ENCODE results near the gene EHD2. TPM values are rescaled to one million over a fixed set of nuclear protein-coding genes. Genes with fewer than 3 reads are reported as not detected.

The EHD2 gene
- polyA plus RNA-seq, 3 donors, result not detected

DNA sequence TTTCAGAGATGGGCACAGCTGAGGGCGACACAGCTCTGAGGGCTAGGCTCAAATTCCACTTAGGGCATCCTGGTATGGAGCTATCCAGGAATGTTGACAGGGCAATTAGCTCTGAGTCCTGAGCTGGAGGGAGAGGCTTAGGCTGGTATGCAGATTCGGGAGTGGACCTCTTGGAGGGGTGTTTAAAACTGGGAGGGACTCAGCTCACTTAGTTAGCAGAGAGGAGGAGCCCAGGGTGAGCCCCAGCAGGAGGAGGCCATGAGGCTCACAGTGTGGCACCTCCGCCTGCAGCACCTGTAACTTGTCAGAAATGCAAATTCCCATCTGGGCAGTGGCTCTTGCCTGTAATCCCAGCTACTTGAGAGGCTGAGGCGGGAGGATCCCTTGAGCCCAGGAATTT is 21.9 kb downstream of the EHD2 start:
- no peaks in the 10 kb centered on the region for H4K20me1 ChIP-seq (ENCODE audit: insufficient read depth, low read length)
- H3K9me3 Mint-ChIP-seq, result peaks cover 0 to 10% (median 3%) of the 10 kb centered on the region in 7 donors
- no peak overlapping the region for H3K27ac ChIP-seq (ENCODE audit: low read depth in 1 of 2, low read length in 2 of 2)
- no peak overlapping the region for H2AFZ ChIP-seq (ENCODE audit: insufficient read depth, low read depth, low read length, poor library complexity, severe bottlenecking)
- H3K4me1 ChIP-seq (ENCODE audit: control insufficient read depth in 1 of 2, insufficient read depth in 2 of 2, low read length in 2 of 2), result no peaks in the 10 kb centered on the region
- intact Hi-C loops (cut with micrococcal nuclease), result no loop called here
- no peaks in the 10 kb centered on the region for H3K36me3 ChIP-seq (replicated peaks in 1 of 2; ENCODE audit: control insufficient read depth in 1 of 2, insufficient read depth in 2 of 2, low read length in 2 of 2)
- H3K27me3 ChIP-seq (ENCODE audit: control insufficient read depth in 2 of 2, insufficient read depth in 2 of 2, low read length in 2 of 2), result peaks cover 6 to 9% of the 10 kb centered on the region in 2 donors
- H3K27ac Mint-ChIP-seq, result no peak overlapping the region
- WGBS (ENCODE audit: insufficient coverage), result 94% methylated on average over 4 of the region's 4 CpGs
- no peaks in the 10 kb centered on the region for H3K79me2 ChIP-seq (ENCODE audit: insufficient read depth, low read length)
- TF ChIP-seq, protein P1, sequence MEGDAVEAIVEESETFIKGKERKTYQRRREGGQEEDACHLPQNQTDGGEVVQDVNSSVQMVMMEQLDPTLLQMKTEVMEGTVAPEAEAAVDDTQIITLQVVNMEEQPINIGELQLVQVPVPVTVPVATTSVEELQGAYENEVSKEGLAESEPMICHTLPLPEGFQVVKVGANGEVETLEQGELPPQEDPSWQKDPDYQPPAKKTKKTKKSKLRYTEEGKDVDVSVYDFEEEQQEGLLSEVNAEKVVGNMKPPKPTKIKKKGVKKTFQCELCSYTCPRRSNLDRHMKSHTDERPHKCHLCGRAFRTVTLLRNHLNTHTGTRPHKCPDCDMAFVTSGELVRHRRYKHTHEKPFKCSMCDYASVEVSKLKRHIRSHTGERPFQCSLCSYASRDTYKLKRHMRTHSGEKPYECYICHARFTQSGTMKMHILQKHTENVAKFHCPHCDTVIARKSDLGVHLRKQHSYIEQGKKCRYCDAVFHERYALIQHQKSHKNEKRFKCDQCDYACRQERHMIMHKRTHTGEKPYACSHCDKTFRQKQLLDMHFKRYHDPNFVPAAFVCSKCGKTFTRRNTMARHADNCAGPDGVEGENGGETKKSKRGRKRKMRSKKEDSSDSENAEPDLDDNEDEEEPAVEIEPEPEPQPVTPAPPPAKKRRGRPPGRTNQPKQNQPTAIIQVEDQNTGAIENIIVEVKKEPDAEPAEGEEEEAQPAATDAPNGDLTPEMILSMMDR (IDR thresholded peaks at IDR 0.05), result no peak
- no peak overlapping the region for H3K4me3 Mint-ChIP-seq
- H3K27me3 Mint-ChIP-seq (ENCODE audit: low read depth in 3 of 3), result peaks cover 11 to 15% (median 12%) of the 10 kb centered on the region in 3 donors
- no peaks in the 10 kb centered on the region for H3K36me3 Mint-ChIP-seq
- peaks cover 2% of the 10 kb centered on the region for H3K4me1 Mint-ChIP-seq
- H3K9ac ChIP-seq (ENCODE audit: insufficient read depth, low read length, poor library complexity, severe bottlenecking), result no peak overlapping the region
- H3K9me3 ChIP-seq (replicated peaks in 1 of 2; ENCODE audit: control insufficient read depth in 1 of 2, insufficient read depth in 1 of 2, low read length in 2 of 2), result peaks cover 0 to 4% of the 10 kb centered on the region in 2 donors
- DNase-seq, result no peak
- no peak overlapping the region for H3K4me3 ChIP-seq (replicated peaks in 1 of 3; ENCODE audit: low read depth in 2 of 3, low read length in 3 of 3)
- no peak overlapping the region for H3K4me2 ChIP-seq (replicated peaks; ENCODE audit: extremely low read depth, low read length, poor library complexity, severe bottlenecking)

DNA sequence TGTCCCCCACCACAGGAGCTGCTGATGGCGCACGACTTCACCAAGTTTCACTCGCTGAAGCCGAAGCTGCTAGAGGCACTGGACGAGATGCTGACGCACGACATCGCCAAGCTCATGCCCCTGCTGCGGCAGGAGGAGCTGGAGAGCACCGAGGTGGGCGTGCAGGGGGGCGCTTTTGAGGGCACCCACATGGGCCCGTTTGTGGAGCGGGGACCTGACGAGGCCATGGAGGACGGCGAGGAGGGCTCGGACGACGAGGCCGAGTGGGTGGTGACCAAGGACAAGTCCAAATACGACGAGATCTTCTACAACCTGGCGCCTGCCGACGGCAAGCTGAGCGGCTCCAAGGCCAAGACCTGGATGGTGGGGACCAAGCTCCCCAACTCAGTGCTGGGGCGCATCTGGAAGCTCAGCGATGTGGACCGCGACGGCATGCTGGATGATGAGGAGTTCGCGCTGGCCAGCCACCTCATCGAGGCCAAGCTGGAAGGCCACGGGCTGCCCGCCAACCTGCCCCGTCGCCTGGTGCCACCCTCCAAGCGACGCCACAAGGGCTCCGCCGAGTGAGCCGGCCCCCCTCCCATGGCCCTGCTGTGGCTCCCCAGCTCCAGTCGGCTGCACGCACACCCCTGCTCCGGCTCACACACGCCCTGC is 27.8 kb downstream of the EHD2 start:
- 93% methylated on average over 42 of the region's 48 CpGs for WGBS (ENCODE audit: insufficient coverage)
- DNase-seq, result no peak
- peaks cover 4 to 7% (median 5%) of the 10 kb centered on the region in 3 donors for H3K27me3 Mint-ChIP-seq (ENCODE audit: low read depth in 3 of 3)
- Histone ChIP-seq H3K9ac (ENCODE audit: insufficient read depth, low read length, poor library complexity, severe bottlenecking) (no peak overlapping the region), H4K20me1 (ENCODE audit: insufficient read depth, low read length) (no peaks in the 10 kb centered on the region), H3K4me1 (ENCODE audit: control insufficient read depth in 1 of 2, insufficient read depth in 2 of 2, low read length in 2 of 2) (peaks cover 30 to 37% of the 10 kb centered on the region in 2 donors), H3K36me3 (replicated peaks in 1 of 2; ENCODE audit: control insufficient read depth in 1 of 2, insufficient read depth in 2 of 2, low read length in 2 of 2) (no peaks in the 10 kb centered on the region), H3K27me3 (ENCODE audit: control insufficient read depth in 2 of 2, insufficient read depth in 2 of 2, low read length in 2 of 2) (no peaks in the 10 kb centered on the region), H3K79me2 (ENCODE audit: insufficient read depth, low read length) (peaks cover 5% of the 10 kb centered on the region), H3K27ac (ENCODE audit: low read depth in 1 of 2, low read length in 2 of 2) (no peak overlapping the region), H2AFZ (ENCODE audit: insufficient read depth, low read depth, low read length, poor library complexity, severe bottlenecking) (no peak overlapping the region), H3K4me2 (replicated peaks; ENCODE audit: extremely low read depth, low read length, poor library complexity, severe bottlenecking) (no peak overlapping the region), H3K4me3 (replicated peaks in 1 of 3; ENCODE audit: low read depth in 2 of 3, low read length in 3 of 3) (no peak overlapping the region), H3K9me3 (replicated peaks in 1 of 2; ENCODE audit: control insufficient read depth in 1 of 2, insufficient read depth in 1 of 2, low read length in 2 of 2) (no peaks in the 10 kb centered on the region)
- no peak overlapping the region for H3K27ac Mint-ChIP-seq
- no peak overlapping the region for H3K4me3 Mint-ChIP-seq
- peaks cover 0 to 4% (median 0%) of the 10 kb centered on the region in 7 donors for H3K9me3 Mint-ChIP-seq
- intact Hi-C loops (cut with micrococcal nuclease), result loop anchor here (5.0 to 10.0 kb wide), 3 partner anchors 34 to 466 kb away; partner anchors contain the start of genes INAFM1 (in 1 of the 2) and NAPA (in 1 of the 2)
- no peaks in the 10 kb centered on the region for H3K36me3 Mint-ChIP-seq
- TF ChIP-seq, protein P1 (IDR thresholded peaks at IDR 0.05), result no peak
- H3K4me1 Mint-ChIP-seq, result peaks cover 25% of the 10 kb centered on the region
